ENCODE measurements around the gene MYBPHL.
A peak's percentile ranks its signal among the peaks of the same experiment; 100 is the strongest.

- TF ChIP-seq ZNF16 (tag by site-specific recombination; IDR thresholded peaks at IDR 0.05; ENCODE audit: low read depth) = no peak
- peak; percentile 18; the same call in 1 of the 2 replicates for TF ChIP-seq CTCF (tag by site-specific recombination; IDR thresholded peaks at IDR 0.05)
- TF ChIP-seq ZNF24 (tag by site-specific recombination; IDR thresholded peaks at IDR 0.05) = no peak
- no peak for TF ChIP-seq ZNF292 (tag by site-specific recombination; IDR thresholded peaks at IDR 0.05; ENCODE audit: borderline replicate concordance, low read depth)
- no peak for TF ChIP-seq ZNF23 (tag by site-specific recombination; IDR thresholded peaks at IDR 0.05; ENCODE audit: borderline replicate concordance)
- no peak; the same call in 1 of the 2 replicates for TF ChIP-seq MYNN (tag by site-specific recombination; IDR thresholded peaks at IDR 0.05; ENCODE audit: borderline replicate concordance)
- no peak for TF ChIP-seq YY1 (tag by site-specific recombination; IDR thresholded peaks at IDR 0.05)
- peak; percentile 90 for TF ChIP-seq ZEB2 (tag by site-specific recombination; IDR thresholded peaks at IDR 0.05)
These were observed 23.7 kb downstream of the MYBPHL start, which contains the start of gene PSRC1 for GRCh38 chr1:109282952-109283747.

Data from HEK293 (cell line).